SK-N-MC (cell line): ENCODE data around the gene REXO5.

Source experiments
- EZH2 ChIP-seq: fragments of 200-600 bp; sonication (generic); IDR thresholded peaks from one replicate; pipeline ENCODE4 v1.6.1; 2017; ENCODE audit warnings: antibody characterized with exemption
- FOXP2 ChIP-seq: optimal IDR thresholded peaks from 2 replicates; pipeline ENCODE3; 2011; ENCODE audit warnings: mild to moderate bottlenecking, moderate library complexity; ENCODE audit not compliant: insufficient read depth; ENCODE audit errors: extremely low read length, control extremely low read depth
- POLR2AphosphoS5 ChIP-seq: IDR thresholded peaks from 2 replicates; pipeline ENCODE4 v1.6.1; 2012; ENCODE audit warnings: mild to moderate bottlenecking, low read depth, low read length, borderline replicate concordance

- no peak for TF ChIP-seq POLR2AphosphoS5
- TF ChIP-seq EZH2: no peak
- TF ChIP-seq FOXP2: no peak
Measured at GRCh38 chr16:20850981-20851380, 44.7 kb downstream of the REXO5 start.
